ENCODE data around the gene SAP130.

DNA sequence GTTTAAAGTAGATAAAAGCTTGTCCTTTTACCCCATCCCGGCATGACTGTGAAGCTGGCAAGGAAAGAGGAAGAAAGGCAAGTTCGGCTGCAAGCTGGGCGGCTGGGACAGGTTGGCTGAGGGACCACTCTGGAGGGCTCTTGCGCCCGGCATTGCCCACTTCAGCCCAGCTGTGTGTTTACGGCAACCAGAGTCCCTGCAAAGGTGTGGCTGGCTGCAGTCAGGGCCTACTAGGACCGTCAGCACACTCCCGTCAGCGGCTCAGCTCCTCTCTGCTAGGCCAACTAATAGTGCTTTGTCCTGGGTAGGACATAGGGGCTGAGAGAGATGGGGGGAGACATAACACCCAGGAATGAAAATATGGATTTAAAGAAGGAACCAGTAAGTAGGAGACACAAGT, 11.7 kb upstream of the SAP130 start:
- TF ChIP-seq, protein P1, sequence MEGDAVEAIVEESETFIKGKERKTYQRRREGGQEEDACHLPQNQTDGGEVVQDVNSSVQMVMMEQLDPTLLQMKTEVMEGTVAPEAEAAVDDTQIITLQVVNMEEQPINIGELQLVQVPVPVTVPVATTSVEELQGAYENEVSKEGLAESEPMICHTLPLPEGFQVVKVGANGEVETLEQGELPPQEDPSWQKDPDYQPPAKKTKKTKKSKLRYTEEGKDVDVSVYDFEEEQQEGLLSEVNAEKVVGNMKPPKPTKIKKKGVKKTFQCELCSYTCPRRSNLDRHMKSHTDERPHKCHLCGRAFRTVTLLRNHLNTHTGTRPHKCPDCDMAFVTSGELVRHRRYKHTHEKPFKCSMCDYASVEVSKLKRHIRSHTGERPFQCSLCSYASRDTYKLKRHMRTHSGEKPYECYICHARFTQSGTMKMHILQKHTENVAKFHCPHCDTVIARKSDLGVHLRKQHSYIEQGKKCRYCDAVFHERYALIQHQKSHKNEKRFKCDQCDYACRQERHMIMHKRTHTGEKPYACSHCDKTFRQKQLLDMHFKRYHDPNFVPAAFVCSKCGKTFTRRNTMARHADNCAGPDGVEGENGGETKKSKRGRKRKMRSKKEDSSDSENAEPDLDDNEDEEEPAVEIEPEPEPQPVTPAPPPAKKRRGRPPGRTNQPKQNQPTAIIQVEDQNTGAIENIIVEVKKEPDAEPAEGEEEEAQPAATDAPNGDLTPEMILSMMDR (IDR thresholded peaks at IDR 0.05): no peak
- TF ChIP-seq GABPA (IDR thresholded peaks at IDR 0.05; ENCODE audit: low read depth) (no peak), POLR2AphosphoS5 (IDR thresholded peaks at IDR 0.05; ENCODE audit: low read depth, low read length) (no peak)
